ENCODE measurements around the gene PLCL2.
"Not testable (repeated sequence)": the region's sequence is repeated elsewhere in the genome, so short reads cannot be mapped to it uniquely, and the experiment has no call there.

Gene PLCL2

DNA sequence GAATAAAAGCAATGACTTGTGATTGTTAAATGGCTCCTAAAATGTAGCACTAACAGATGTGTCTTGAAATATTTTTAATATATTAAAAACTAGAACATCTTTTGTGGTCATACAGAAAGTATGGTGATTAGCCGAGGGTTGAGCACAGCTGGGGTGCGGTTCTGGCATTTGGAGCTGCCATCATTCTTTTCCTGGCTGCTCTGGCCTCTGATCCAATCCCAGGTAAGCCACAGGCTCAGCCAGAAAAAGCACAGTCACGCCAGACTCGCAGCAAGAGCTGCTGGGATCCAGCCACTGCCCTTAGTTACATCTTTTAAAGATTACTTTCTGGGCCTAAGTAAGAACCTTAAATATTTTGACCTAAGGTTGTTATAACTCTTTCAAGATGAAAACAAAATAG is 196.8 kb downstream of the PLCL2 start:
- no peaks in the 10 kb centered on the region for H3K36me3 ChIP-seq (ENCODE audit: control insufficient read depth, insufficient read depth, low read length)
- no peak overlapping the region for H3K27ac ChIP-seq (ENCODE audit: low read depth, low read length)
- no peak overlapping the region for H3K4me3 ChIP-seq (ENCODE audit: low read depth, low read length)

DNA sequence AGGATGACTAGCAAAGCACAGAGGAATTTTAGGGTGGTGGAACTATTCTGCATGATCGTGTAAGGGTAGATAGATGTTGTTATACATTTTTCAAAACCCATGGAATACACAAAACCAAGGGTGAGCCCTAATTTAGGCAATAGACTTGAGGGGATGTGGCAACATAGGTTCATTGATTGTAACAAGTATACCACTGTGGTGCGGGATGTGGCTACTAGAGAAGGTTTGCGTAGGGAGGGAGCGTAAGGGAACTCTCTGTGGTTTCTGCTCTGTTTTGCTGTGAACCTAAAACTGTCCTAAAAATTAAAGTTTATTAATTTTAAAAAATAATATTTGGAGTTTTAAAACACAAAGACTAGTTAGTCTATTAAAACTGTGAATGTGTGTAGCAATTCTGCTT is 202.8 kb downstream of the PLCL2 start:
- H3K9ac ChIP-seq (ENCODE audit: low read length) = no peak overlapping the region
- no peaks in the 10 kb centered on the region for H3K27me3 ChIP-seq (ENCODE audit: control insufficient read depth, insufficient read depth, low read length)
- no peak overlapping the region for H3K4me3 ChIP-seq (ENCODE audit: low read depth, low read length)
- H3K4me1 ChIP-seq (ENCODE audit: control insufficient read depth, insufficient read depth, low read length) = peaks cover 6% of the 10 kb centered on the region
- no peaks in the 10 kb centered on the region for H3K9me3 ChIP-seq (ENCODE audit: control insufficient read depth, insufficient read depth, low read depth, low read length)
- no peak overlapping the region for H3K27ac ChIP-seq (ENCODE audit: low read depth, low read length)
- H3K36me3 ChIP-seq (ENCODE audit: control insufficient read depth, insufficient read depth, low read length) = no peaks in the 10 kb centered on the region

More for the DNA sequence above, 196.8 kb downstream of the PLCL2 start:
- H3K9me3 ChIP-seq (ENCODE audit: control insufficient read depth, insufficient read depth, low read depth, low read length) = no peaks in the 10 kb centered on the region
- no peaks in the 10 kb centered on the region for H3K27me3 ChIP-seq (ENCODE audit: control insufficient read depth, insufficient read depth, low read length)
- H3K4me1 ChIP-seq (ENCODE audit: control insufficient read depth, insufficient read depth, low read length) = 0 out of 2 replicates have a peak, but pooled peaks cover 3% of the 10 kb centered on the region
- no peak overlapping the region for H3K9ac ChIP-seq (ENCODE audit: low read length)

DNA sequence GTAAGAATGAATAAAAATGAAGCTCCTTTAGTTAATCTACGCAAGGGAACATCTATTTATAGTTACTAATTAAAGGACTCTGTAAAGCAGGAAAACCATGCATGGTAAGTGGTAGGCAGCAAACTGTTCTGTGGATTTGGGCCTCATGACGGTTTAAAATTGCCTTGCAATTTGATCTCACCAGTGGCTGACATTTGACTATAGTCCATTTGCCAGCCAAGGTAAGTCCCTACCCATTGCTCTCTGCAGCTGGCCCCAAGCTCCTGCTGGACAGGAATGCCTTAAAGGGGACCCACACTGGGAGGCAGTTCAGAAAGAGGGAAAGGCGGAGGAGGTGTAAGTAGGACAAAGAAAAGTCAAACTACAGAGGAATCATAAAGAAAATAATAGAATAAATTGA is 203.3 kb downstream of the PLCL2 start:
- H3K9me3 ChIP-seq (ENCODE audit: control insufficient read depth, insufficient read depth, low read depth, low read length) = no peaks in the 10 kb centered on the region
- no peaks in the 10 kb centered on the region for H3K27me3 ChIP-seq (ENCODE audit: control insufficient read depth, insufficient read depth, low read length)
- H3K27ac ChIP-seq (ENCODE audit: low read depth, low read length) = no peak overlapping the region
- no peak overlapping the region for H3K9ac ChIP-seq (ENCODE audit: low read length)
- H3K4me3 ChIP-seq (ENCODE audit: low read depth, low read length) = no peak overlapping the region
- peaks cover 6% of the 10 kb centered on the region for H3K4me1 ChIP-seq (ENCODE audit: control insufficient read depth, insufficient read depth, low read length)
- no peaks in the 10 kb centered on the region for H3K36me3 ChIP-seq (ENCODE audit: control insufficient read depth, insufficient read depth, low read length)

DNA sequence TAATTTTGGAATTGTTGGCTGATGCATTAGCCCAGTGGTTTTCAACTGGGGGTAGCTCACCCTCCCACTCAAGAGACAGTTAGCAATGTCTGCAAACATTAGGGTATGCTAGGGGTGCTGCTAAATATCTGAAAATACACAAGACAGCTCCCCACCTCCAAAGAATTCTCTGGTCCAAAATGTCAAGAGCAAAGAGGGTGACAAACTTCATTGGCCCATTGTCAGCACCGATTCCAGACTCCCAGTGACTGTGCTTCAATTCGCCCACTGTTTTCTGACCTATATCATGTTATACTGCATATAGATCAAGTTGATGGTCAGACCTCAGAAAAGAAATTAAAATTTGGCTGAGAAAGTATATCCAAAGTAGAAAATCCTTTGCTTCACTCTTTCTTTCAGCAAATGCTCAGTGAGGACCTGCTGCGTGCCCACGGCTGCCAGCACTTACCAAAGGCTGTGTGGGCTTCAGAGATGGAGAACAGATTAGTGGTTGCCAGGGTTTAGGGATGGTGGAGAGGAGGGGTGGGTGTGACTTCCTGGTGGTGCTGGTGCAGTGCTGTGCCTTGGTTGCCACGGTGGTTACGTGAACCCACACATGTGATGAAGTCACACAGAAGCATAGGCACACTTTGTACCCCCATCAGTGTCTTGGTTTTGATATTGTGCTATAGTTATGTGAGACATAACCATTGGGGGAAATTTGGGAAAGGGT is 204.0 kb downstream of the PLCL2 start:
- H3K4me1 ChIP-seq (ENCODE audit: control insufficient read depth, insufficient read depth, low read length) = peaks cover 6% of the 10 kb centered on the region
- no peak overlapping the region for H3K9ac ChIP-seq (ENCODE audit: low read length)
- no peaks in the 10 kb centered on the region for H3K36me3 ChIP-seq (ENCODE audit: control insufficient read depth, insufficient read depth, low read length)
- H3K4me3 ChIP-seq (ENCODE audit: low read depth, low read length) = no peak overlapping the region
- H3K27me3 ChIP-seq (ENCODE audit: control insufficient read depth, insufficient read depth, low read length) = no peaks in the 10 kb centered on the region
- H3K9me3 ChIP-seq (ENCODE audit: control insufficient read depth, insufficient read depth, low read depth, low read length) = no peaks in the 10 kb centered on the region
- no peak overlapping the region for H3K27ac ChIP-seq (ENCODE audit: low read depth, low read length)

DNA sequence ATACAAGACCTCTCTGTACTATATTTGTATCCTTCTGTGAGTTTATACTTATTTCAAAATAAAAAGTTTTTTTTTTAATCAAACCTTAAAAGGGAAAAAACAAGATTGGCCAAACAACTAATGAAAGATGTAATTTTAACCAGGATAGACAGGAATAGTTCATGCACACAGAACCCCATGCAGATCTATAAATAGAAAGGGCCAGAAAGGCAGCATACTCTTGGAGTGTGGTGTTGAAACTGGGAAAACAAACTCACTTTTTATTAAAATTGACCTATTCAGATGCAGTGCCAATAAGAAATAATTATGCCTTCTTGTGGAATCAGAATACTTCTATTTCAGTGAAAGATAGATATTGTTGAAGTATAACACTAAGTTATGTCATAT is 204.6 kb downstream of the PLCL2 start:
- H3K36me3 ChIP-seq (ENCODE audit: control insufficient read depth, insufficient read depth, low read length) = no peaks in the 10 kb centered on the region
- H3K4me3 ChIP-seq (ENCODE audit: low read depth, low read length) = no peak overlapping the region
- H3K27me3 ChIP-seq (ENCODE audit: control insufficient read depth, insufficient read depth, low read length) = no peaks in the 10 kb centered on the region

GRCh38 chr3:17090280-17090983 is 205.7 kb downstream of the PLCL2 start:
- Histone ChIP-seq H3K9me3 (ENCODE audit: control insufficient read depth, insufficient read depth, low read depth, low read length) (no peaks in the 10 kb centered on the region), H3K4me3 (ENCODE audit: low read depth, low read length) (no peak overlapping the region), H3K4me1 (ENCODE audit: control insufficient read depth, insufficient read depth, low read length) (peaks cover 19% of the 10 kb centered on the region), H3K27me3 (ENCODE audit: control insufficient read depth, insufficient read depth, low read length) (no peaks in the 10 kb centered on the region), H3K9ac (ENCODE audit: low read length) (no peak overlapping the region), H3K36me3 (ENCODE audit: control insufficient read depth, insufficient read depth, low read length) (no peaks in the 10 kb centered on the region), H3K27ac (ENCODE audit: low read depth, low read length) (no peak overlapping the region)

More for the DNA sequence above, 204.6 kb downstream of the PLCL2 start:
- Histone ChIP-seq H3K9me3 (ENCODE audit: control insufficient read depth, insufficient read depth, low read depth, low read length) (no peaks in the 10 kb centered on the region), H3K9ac (ENCODE audit: low read length) (no peak overlapping the region), H3K4me1 (ENCODE audit: control insufficient read depth, insufficient read depth, low read length) (peaks cover 10% of the 10 kb centered on the region), H3K27ac (ENCODE audit: low read depth, low read length) (no peak overlapping the region)

DNA sequence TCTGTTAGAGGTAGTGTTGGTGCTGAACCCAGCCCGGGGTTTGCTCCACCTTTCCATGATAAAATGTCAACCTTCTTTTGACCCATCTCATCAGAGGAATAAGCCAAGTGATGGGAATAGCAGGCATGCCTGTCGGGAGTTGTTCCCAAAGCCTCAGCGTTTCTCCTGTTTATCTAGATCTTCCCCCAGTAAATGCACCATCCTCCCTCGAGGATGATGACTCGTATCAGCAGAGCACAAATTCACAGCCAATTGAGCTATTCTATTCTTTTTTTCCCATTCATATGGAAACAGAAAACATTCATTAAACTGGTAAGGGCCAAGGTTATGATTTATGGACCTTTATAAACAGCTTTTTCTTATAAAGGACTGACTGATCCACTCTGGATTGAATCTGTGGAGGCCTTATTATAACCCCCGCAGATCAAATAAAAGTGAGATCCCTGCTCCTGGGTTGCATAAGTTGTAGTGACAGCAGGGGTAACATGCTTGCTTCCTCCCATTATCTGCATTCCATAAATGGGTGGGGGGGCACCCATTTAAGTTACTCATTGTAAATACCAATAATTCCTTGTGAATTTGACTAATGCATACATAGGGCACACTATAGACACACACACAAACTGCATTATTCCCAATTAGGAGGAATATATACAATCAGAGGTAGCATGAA is 207.3 kb downstream of the PLCL2 start:
- Histone ChIP-seq H3K9ac (ENCODE audit: low read length) (no peak overlapping the region), H3K36me3 (ENCODE audit: control insufficient read depth, insufficient read depth, low read length) (no peaks in the 10 kb centered on the region), H3K9me3 (ENCODE audit: control insufficient read depth, insufficient read depth, low read depth, low read length) (no peaks in the 10 kb centered on the region), H3K27ac (ENCODE audit: low read depth, low read length) (no peak overlapping the region), H3K4me1 (ENCODE audit: control insufficient read depth, insufficient read depth, low read length) (peaks cover 19% of the 10 kb centered on the region), H3K4me3 (ENCODE audit: low read depth, low read length) (no peak overlapping the region), H3K27me3 (ENCODE audit: control insufficient read depth, insufficient read depth, low read length) (no peaks in the 10 kb centered on the region)

DNA sequence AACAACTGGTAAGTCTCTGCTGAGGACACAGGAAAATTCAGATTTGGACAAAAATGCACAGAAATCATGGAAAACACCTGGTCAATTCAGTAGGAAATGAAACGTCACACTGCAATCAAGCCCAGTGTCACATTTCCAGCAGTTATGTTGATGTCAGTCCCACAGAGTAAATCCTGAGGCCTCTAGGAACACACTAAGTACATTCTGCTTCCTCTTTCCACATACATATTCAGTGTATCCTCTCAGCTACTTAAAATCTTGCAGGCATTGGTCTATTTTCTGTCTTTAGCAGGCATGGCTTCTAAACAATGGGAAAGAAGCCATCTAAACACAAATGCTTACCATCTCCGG is 207.8 kb downstream of the PLCL2 start:
- no peaks in the 10 kb centered on the region for H3K9me3 ChIP-seq (ENCODE audit: control insufficient read depth, insufficient read depth, low read depth, low read length)
- H3K27me3 ChIP-seq (ENCODE audit: control insufficient read depth, insufficient read depth, low read length) = no peaks in the 10 kb centered on the region
- peaks cover 19% of the 10 kb centered on the region for H3K4me1 ChIP-seq (ENCODE audit: control insufficient read depth, insufficient read depth, low read length)
- no peak overlapping the region for H3K27ac ChIP-seq (ENCODE audit: low read depth, low read length)
- H3K9ac ChIP-seq (ENCODE audit: low read length) = no peak overlapping the region
- H3K4me3 ChIP-seq (ENCODE audit: low read depth, low read length) = no peak overlapping the region
- no peaks in the 10 kb centered on the region for H3K36me3 ChIP-seq (ENCODE audit: control insufficient read depth, insufficient read depth, low read length)

DNA sequence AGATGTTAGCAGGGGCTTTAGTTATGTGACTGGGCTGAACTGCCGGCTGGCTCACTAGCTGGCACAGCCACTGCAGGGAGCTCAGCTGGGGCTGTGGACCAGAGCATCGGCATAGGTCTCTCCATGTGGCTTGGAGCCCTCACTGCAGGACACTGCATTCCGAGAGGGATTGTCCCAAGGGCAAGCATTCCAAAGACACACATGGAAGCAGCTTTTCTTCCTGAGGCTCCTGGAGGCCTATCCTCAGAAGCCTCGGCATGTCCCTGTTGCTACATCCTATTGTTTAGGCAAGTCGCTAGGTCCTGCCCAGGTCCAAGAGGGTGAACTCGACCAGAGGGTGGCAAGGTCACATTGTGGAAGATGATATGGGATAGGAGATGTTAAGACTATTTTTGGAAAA is 209.8 kb downstream of the PLCL2 start:
- H3K4me1 ChIP-seq (ENCODE audit: control insufficient read depth, insufficient read depth, low read length) = peaks cover 19% of the 10 kb centered on the region
- H3K9me3 ChIP-seq (ENCODE audit: control insufficient read depth, insufficient read depth, low read depth, low read length) = no peaks in the 10 kb centered on the region
- H3K27me3 ChIP-seq (ENCODE audit: control insufficient read depth, insufficient read depth, low read length) = no peaks in the 10 kb centered on the region
- no peak overlapping the region for H3K4me3 ChIP-seq (ENCODE audit: low read depth, low read length)
- no peak overlapping the region for H3K9ac ChIP-seq (ENCODE audit: low read length)
- no peak overlapping the region for H3K27ac ChIP-seq (ENCODE audit: low read depth, low read length)
- no peaks in the 10 kb centered on the region for H3K36me3 ChIP-seq (ENCODE audit: control insufficient read depth, insufficient read depth, low read length)

GRCh38 chr3:17103579-17103978 is 218.8 kb downstream of the PLCL2 start:
- no peak overlapping the region for H3K4me3 ChIP-seq (ENCODE audit: low read depth, low read length)
- H3K27me3 ChIP-seq (ENCODE audit: control insufficient read depth, insufficient read depth, low read length) = no peaks in the 10 kb centered on the region
- H3K27ac ChIP-seq (ENCODE audit: low read depth, low read length) = no peak overlapping the region
- H3K9me3 ChIP-seq (ENCODE audit: control insufficient read depth, insufficient read depth, low read depth, low read length) = no peaks in the 10 kb centered on the region
- H3K4me1 ChIP-seq (ENCODE audit: control insufficient read depth, insufficient read depth, low read length) = no peaks in the 10 kb centered on the region
- H3K9ac ChIP-seq (ENCODE audit: low read length) = no peak overlapping the region
- no peaks in the 10 kb centered on the region for H3K36me3 ChIP-seq (ENCODE audit: control insufficient read depth, insufficient read depth, low read length)

GRCh38 chr3:17106801-17107200 is 222.0 kb downstream of the PLCL2 start:
- not testable (repeated sequence) for H3K36me3 ChIP-seq (ENCODE audit: control insufficient read depth, insufficient read depth, low read length); H3K9me3 ChIP-seq (ENCODE audit: control insufficient read depth, insufficient read depth, low read depth, low read length); H3K9ac ChIP-seq (ENCODE audit: low read length); H3K27me3 ChIP-seq (ENCODE audit: control insufficient read depth, insufficient read depth, low read length); H3K4me3 ChIP-seq (ENCODE audit: low read depth, low read length); H3K27ac ChIP-seq (ENCODE audit: low read depth, low read length); H3K4me1 ChIP-seq (ENCODE audit: control insufficient read depth, insufficient read depth, low read length)

Data from HUES6 (cell line).